ENCODE data around the gene COX7A2L.
"Not testable (repeated sequence)": the region's sequence is repeated elsewhere in the genome, so short reads cannot be mapped to it uniquely, and the experiment has no call there.

COX7A2L gene

GRCh38 chr2:42348113-42348805 is 12.8 kb downstream of the COX7A2L start:
- TF ChIP-seq LEF1 (IDR thresholded peaks at IDR 0.05; ENCODE audit: borderline replicate concordance) (no peak), SUZ12 (IDR thresholded peaks at IDR 0.05) (no peak), NFRKB (IDR thresholded peaks at IDR 0.05) (no peak), HDGF (IDR thresholded peaks at IDR 0.05; ENCODE audit: borderline replicate concordance) (no peak), FOXM1 (IDR thresholded peaks at IDR 0.05; ENCODE audit: borderline replicate concordance) (no peak), CTBP1 (IDR thresholded peaks at IDR 0.05; ENCODE audit: borderline replicate concordance) (no peak), L3MBTL2 (conservative IDR thresholded peaks at IDR 0.05) (no peak), ELF4 (IDR thresholded peaks at IDR 0.05) (no peak), FOXA1 (IDR thresholded peaks at IDR 0.05) (no peak), SP1 (IDR thresholded peaks at IDR 0.05) (no peak), ZNF384 (IDR thresholded peaks at IDR 0.05) (no peak), FOXK2 (IDR thresholded peaks at IDR 0.05) (no peak), TARDBP (IDR thresholded peaks at IDR 0.05) (no peak), ARNT (IDR thresholded peaks at IDR 0.05) (no peak)
- TF ChIP-seq, protein P1, sequence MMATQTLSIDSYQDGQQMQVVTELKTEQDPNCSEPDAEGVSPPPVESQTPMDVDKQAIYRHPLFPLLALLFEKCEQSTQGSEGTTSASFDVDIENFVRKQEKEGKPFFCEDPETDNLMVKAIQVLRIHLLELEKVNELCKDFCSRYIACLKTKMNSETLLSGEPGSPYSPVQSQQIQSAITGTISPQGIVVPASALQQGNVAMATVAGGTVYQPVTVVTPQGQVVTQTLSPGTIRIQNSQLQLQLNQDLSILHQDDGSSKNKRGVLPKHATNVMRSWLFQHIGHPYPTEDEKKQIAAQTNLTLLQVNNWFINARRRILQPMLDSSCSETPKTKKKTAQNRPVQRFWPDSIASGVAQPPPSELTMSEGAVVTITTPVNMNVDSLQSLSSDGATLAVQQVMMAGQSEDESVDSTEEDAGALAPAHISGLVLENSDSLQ (IDR thresholded peaks at IDR 0.05) = no peak
- CTCF ChIA-PET = no interaction called here
- POLR2A ChIA-PET = no interaction called here
- no peak for DNase-seq (ENCODE audit: extremely low spot score)

GRCh38 chr2:42347518-42347917 is 13.5 kb downstream of the COX7A2L start:
- POLR2A ChIA-PET; DNase-seq (ENCODE audit: extremely low spot score): not testable (repeated sequence)
- CTCF ChIA-PET = interaction anchor here (0.7 kb wide), 1 partner anchor 19 kb away, joined by 3 read pairs; no protein-coding TSS in a partner anchor

DNA sequence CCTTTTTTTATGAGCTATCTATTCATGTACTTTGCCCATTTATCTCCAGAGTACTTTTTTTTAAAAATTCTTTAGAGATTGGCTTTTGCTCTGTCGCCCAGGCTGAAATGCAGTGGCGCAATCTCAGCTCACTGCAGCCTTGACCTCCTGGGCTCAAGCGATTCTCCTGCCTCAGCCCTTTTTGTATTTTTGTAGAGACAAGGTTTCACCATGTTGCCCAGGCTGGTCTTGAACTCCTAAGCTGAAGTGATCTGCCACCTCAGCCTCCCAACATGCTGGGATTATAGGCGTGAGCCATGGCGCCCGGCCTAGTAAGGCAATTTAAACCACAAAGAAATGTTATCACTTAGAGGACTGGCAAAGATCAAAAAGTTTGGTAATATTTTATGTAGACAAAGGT is 14.2 kb downstream of the COX7A2L start:
- POLR2A ChIA-PET = interaction anchor here (0.6 kb wide), 1 partner anchor 299 kb away, joined by 3 read pairs; the partner anchor contains the start of gene PKDCC
- DNase-seq (ENCODE audit: extremely low spot score); CTCF ChIA-PET: not testable (repeated sequence)

DNA sequence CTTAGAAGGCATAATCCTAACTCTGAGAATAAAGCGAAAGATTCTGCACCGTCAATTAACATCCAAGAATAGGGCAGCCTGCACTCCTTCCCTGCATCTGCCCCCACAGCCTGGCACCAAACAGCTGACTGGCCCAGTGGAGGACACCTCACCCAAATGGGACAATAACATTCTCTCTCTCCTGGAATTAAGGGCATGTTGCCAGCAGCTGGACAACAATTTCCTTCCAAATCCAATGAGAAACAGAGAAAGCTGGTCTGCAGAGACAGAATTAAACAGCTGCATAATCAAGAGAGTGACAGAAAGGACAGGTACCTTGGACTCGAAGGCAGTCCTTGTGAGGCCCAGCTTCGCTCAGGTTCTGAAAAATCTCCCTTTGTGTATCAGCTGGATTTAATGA is 15.0 kb downstream of the COX7A2L start:
- TF ChIP-seq HDGF (IDR thresholded peaks at IDR 0.05; ENCODE audit: borderline replicate concordance) (no peak), SUZ12 (IDR thresholded peaks at IDR 0.05) (no peak), CTBP1 (IDR thresholded peaks at IDR 0.05; ENCODE audit: borderline replicate concordance) (no peak), L3MBTL2 (conservative IDR thresholded peaks at IDR 0.05) (no peak)
- TF ChIP-seq, protein P1 (IDR thresholded peaks at IDR 0.05) = no peak
- ChIA-PET POLR2A (no interaction called here), CTCF (no interaction called here)
- no peak for DNase-seq (ENCODE audit: extremely low spot score)

- TF ChIP-seq FOXM1 (IDR thresholded peaks at IDR 0.05; ENCODE audit: borderline replicate concordance) (no peak), L3MBTL2 (conservative IDR thresholded peaks at IDR 0.05) (no peak), ELF4 (IDR thresholded peaks at IDR 0.05) (no peak), FOXA1 (IDR thresholded peaks at IDR 0.05) (no peak), SP1 (IDR thresholded peaks at IDR 0.05) (no peak), SUZ12 (IDR thresholded peaks at IDR 0.05) (no peak), NFRKB (IDR thresholded peaks at IDR 0.05) (no peak), HDGF (IDR thresholded peaks at IDR 0.05; ENCODE audit: borderline replicate concordance) (no peak), BHLHE40 (IDR thresholded peaks at IDR 0.05; ENCODE audit: borderline replicate concordance) (no peak), ARNT (IDR thresholded peaks at IDR 0.05) (no peak), FOXK2 (IDR thresholded peaks at IDR 0.05) (no peak), TARDBP (IDR thresholded peaks at IDR 0.05) (no peak), ZNF384 (IDR thresholded peaks at IDR 0.05) (no peak), CTBP1 (IDR thresholded peaks at IDR 0.05; ENCODE audit: borderline replicate concordance) (no peak), LEF1 (IDR thresholded peaks at IDR 0.05; ENCODE audit: borderline replicate concordance) (no peak)
- TF ChIP-seq, protein P1 (IDR thresholded peaks at IDR 0.05) = no peak
- POLR2A ChIA-PET = no interaction called here
- CTCF ChIA-PET = interaction anchor here (0.8 to 1.6 kb wide), 2 partner anchors 17 to 138 kb away, joined by 3 to 4 read pairs; no protein-coding TSS in a partner anchor
- DNase-seq (ENCODE audit: extremely low spot score) = no peak
Observed at GRCh38 chr2:42342795-42343241, 18.2 kb downstream of the COX7A2L start.

- no peak for DNase-seq (ENCODE audit: extremely low spot score)
- ChIA-PET CTCF (interaction anchor here (0.8 to 1.6 kb wide), 2 partner anchors 18 to 138 kb away, joined by 3 to 4 read pairs; no protein-coding TSS in a partner anchor), POLR2A (no interaction called here)
- no peak for TF ChIP-seq SP1 (IDR thresholded peaks at IDR 0.05)
- TF ChIP-seq SUZ12 (IDR thresholded peaks at IDR 0.05) = no peak
- TF ChIP-seq FOXA1 (IDR thresholded peaks at IDR 0.05) = no peak
- TF ChIP-seq, protein P1 (IDR thresholded peaks at IDR 0.05) = no peak
- TF ChIP-seq TARDBP (IDR thresholded peaks at IDR 0.05) = no peak
- TF ChIP-seq LEF1 (IDR thresholded peaks at IDR 0.05; ENCODE audit: borderline replicate concordance) = no peak
- no peak for TF ChIP-seq ZNF384 (IDR thresholded peaks at IDR 0.05)
- TF ChIP-seq L3MBTL2 (conservative IDR thresholded peaks at IDR 0.05) = no peak
- no peak for TF ChIP-seq NFRKB (IDR thresholded peaks at IDR 0.05)
- TF ChIP-seq FOXM1 (IDR thresholded peaks at IDR 0.05; ENCODE audit: borderline replicate concordance) = no peak
Observed at GRCh38 chr2:42342061-42342794, 18.8 kb downstream of the COX7A2L start.
